WTC11 (cell line): ENCODE data around the gene ERH.

ENCODE experiments used
- CBFB ChIP-seq: sonication (generic); formaldehyde crosslinking; IDR thresholded peaks from 2 replicates; pipeline ENCODE4 v1.8.1; 2022; ENCODE audit warnings: mild to moderate bottlenecking, low read depth, missing genetic modification reagents
- JUN ChIP-seq: sonication (generic); formaldehyde crosslinking; IDR thresholded peaks from 2 replicates; pipeline ENCODE4 v1.8.0; 2023; ENCODE audit warnings: mild to moderate bottlenecking, missing genetic modification reagents
- SMAD3 ChIP-seq: sonication (generic); formaldehyde crosslinking; IDR thresholded peaks from 2 replicates; pipeline ENCODE4 v1.8.0; 2022; ENCODE audit warnings: missing genetic modification reagents, mild to moderate bottlenecking, borderline replicate concordance
- SMAD4 ChIP-seq: sonication (generic); formaldehyde crosslinking; IDR thresholded peaks from 2 replicates; pipeline ENCODE4 v1.8.0; 2022; ENCODE audit warnings: mild to moderate bottlenecking, missing genetic modification reagents
- ZBTB21 ChIP-seq: sonication (generic); formaldehyde crosslinking; IDR thresholded peaks from 2 replicates; pipeline ENCODE4 v1.8.1; 2023; ENCODE audit warnings: mild to moderate bottlenecking, missing genetic modification reagents, borderline replicate concordance
- ZNF317 ChIP-seq: sonication (generic); formaldehyde crosslinking; IDR thresholded peaks from 2 replicates; pipeline ENCODE4 v1.8.1; 2023; ENCODE audit warnings: low read depth, mild to moderate bottlenecking, moderate library complexity, missing genetic modification reagents, borderline replicate concordance
- TF ChIP-seq, protein P1 (sequence below): sonication (generic); formaldehyde crosslinking; IDR thresholded peaks from 2 replicates; pipeline ENCODE4 v1.8.0; 2022; ENCODE audit warnings: mild to moderate bottlenecking, missing genetic modification reagents
- TF ChIP-seq, protein P2 (sequence below): fragments of 200-600 bp; IDR thresholded peaks from 2 replicates; pipeline ENCODE4 v1.8.0; 2022; ENCODE audit warnings: antibody characterized with exemption
- TF ChIP-seq, protein P3 (sequence below): sonication (generic); formaldehyde crosslinking; IDR thresholded peaks from 2 replicates; pipeline ENCODE4 v1.8.1; 2023; ENCODE audit warnings: mild to moderate bottlenecking, missing genetic modification reagents, moderate library complexity

DNA sequence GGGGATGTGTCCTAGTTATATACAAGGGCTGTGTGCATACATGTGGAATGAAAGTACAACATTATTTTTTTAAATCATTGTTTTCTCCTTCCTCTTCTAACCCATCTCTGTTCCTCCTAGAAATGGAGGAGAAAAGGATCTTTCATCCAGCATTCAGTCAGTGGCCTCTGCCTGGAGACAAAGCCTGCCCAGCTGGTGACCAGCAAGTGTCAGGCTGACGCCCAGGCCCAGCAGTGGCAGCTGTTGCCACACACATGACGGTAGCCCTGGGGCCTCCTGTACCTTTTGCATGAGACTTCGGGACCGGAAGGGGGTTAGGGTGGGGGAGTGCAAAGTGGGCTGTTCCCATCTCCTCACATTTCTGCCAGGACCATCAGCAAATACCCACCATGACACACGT is 46.2 kb downstream of the ERH start:
- TF ChIP-seq, protein P1, sequence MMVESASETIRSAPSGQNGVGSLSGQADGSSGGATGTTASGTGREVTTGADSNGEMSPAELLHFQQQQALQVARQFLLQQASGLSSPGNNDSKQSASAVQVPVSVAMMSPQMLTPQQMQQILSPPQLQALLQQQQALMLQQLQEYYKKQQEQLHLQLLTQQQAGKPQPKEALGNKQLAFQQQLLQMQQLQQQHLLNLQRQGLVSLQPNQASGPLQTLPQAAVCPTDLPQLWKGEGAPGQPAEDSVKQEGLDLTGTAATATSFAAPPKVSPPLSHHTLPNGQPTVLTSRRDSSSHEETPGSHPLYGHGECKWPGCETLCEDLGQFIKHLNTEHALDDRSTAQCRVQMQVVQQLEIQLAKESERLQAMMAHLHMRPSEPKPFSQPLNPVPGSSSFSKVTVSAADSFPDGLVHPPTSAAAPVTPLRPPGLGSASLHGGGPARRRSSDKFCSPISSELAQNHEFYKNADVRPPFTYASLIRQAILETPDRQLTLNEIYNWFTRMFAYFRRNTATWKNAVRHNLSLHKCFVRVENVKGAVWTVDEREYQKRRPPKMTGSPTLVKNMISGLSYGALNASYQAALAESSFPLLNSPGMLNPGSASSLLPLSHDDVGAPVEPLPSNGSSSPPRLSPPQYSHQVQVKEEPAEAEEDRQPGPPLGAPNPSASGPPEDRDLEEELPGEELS (CRISPR knock-in tag): no peak
- TF ChIP-seq, protein P2, sequence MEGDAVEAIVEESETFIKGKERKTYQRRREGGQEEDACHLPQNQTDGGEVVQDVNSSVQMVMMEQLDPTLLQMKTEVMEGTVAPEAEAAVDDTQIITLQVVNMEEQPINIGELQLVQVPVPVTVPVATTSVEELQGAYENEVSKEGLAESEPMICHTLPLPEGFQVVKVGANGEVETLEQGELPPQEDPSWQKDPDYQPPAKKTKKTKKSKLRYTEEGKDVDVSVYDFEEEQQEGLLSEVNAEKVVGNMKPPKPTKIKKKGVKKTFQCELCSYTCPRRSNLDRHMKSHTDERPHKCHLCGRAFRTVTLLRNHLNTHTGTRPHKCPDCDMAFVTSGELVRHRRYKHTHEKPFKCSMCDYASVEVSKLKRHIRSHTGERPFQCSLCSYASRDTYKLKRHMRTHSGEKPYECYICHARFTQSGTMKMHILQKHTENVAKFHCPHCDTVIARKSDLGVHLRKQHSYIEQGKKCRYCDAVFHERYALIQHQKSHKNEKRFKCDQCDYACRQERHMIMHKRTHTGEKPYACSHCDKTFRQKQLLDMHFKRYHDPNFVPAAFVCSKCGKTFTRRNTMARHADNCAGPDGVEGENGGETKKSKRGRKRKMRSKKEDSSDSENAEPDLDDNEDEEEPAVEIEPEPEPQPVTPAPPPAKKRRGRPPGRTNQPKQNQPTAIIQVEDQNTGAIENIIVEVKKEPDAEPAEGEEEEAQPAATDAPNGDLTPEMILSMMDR: no peak
- TF ChIP-seq ZBTB21 (CRISPR knock-in tag) (no peak), CBFB (CRISPR knock-in tag) (no peak), ZNF317 (no peak), JUN (CRISPR knock-in tag) (no peak), SMAD3 (CRISPR knock-in tag) (no peak), SMAD4 (no peak)
- TF ChIP-seq, protein P3, sequence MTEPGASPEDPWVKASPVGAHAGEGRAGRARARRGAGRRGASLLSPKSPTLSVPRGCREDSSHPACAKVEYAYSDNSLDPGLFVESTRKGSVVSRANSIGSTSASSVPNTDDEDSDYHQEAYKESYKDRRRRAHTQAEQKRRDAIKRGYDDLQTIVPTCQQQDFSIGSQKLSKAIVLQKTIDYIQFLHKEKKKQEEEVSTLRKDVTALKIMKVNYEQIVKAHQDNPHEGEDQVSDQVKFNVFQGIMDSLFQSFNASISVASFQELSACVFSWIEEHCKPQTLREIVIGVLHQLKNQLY (CRISPR knock-in tag): no peak
